ENCODE measurements around the gene HTT.

DNA sequence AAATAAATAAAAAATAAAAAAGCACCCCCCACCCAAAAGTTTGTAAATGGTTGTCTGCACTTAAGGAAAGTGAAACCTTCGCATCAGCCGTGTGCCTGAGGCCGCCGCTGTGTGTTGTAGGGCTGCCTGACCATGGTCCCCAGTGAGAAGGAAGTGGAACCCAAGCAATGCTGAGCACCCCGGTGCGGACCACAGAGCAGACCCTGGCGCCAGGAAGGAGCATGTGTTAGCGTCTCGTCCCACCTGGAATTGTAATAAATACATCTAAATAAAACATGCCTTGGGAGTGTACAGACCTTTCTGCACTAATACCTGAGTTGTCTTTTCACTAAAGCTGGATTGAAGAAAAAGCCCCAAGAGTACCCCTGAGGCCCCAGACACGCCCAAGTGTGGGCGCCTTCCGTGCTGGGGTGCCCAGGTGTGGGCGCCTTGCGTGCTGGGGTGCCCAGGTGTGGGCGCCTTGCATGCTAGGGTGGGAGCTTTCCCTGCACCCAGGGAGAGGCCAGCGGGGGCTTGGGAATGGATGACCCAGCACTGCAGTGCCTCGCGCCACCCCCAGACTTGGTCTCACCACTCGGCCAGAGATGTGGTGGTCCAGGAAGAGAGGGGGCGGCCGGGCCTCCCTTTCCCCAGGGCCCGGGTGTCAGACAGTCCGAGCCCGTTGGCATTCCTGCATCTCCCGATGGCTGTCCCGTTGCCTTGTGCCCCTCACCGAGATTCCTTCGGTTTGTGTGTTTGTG lies 33.9 kb upstream of the HTT start:
- TF ChIP-seq, protein P1, sequence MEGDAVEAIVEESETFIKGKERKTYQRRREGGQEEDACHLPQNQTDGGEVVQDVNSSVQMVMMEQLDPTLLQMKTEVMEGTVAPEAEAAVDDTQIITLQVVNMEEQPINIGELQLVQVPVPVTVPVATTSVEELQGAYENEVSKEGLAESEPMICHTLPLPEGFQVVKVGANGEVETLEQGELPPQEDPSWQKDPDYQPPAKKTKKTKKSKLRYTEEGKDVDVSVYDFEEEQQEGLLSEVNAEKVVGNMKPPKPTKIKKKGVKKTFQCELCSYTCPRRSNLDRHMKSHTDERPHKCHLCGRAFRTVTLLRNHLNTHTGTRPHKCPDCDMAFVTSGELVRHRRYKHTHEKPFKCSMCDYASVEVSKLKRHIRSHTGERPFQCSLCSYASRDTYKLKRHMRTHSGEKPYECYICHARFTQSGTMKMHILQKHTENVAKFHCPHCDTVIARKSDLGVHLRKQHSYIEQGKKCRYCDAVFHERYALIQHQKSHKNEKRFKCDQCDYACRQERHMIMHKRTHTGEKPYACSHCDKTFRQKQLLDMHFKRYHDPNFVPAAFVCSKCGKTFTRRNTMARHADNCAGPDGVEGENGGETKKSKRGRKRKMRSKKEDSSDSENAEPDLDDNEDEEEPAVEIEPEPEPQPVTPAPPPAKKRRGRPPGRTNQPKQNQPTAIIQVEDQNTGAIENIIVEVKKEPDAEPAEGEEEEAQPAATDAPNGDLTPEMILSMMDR (IDR thresholded peaks at IDR 0.05; ENCODE audit: insufficient read depth, low read length) = no peak
- TF ChIP-seq, protein P2, sequence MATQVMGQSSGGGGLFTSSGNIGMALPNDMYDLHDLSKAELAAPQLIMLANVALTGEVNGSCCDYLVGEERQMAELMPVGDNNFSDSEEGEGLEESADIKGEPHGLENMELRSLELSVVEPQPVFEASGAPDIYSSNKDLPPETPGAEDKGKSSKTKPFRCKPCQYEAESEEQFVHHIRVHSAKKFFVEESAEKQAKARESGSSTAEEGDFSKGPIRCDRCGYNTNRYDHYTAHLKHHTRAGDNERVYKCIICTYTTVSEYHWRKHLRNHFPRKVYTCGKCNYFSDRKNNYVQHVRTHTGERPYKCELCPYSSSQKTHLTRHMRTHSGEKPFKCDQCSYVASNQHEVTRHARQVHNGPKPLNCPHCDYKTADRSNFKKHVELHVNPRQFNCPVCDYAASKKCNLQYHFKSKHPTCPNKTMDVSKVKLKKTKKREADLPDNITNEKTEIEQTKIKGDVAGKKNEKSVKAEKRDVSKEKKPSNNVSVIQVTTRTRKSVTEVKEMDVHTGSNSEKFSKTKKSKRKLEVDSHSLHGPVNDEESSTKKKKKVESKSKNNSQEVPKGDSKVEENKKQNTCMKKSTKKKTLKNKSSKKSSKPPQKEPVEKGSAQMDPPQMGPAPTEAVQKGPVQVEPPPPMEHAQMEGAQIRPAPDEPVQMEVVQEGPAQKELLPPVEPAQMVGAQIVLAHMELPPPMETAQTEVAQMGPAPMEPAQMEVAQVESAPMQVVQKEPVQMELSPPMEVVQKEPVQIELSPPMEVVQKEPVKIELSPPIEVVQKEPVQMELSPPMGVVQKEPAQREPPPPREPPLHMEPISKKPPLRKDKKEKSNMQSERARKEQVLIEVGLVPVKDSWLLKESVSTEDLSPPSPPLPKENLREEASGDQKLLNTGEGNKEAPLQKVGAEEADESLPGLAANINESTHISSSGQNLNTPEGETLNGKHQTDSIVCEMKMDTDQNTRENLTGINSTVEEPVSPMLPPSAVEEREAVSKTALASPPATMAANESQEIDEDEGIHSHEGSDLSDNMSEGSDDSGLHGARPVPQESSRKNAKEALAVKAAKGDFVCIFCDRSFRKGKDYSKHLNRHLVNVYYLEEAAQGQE (IDR thresholded peaks at IDR 0.05; ENCODE audit: insufficient replicate concordance, low read depth) = no peak
